GM12874 (cell line): ENCODE results near the gene NFATC4.

Experiments
- CTCF ChIP-seq: IDR thresholded peaks from 2 replicates; pipeline ENCODE4 v1.5.1; 2011; ENCODE audit warnings: low read depth, mild to moderate bottlenecking, control low read depth, low read length, moderate library complexity; ENCODE audit not compliant: insufficient read depth

The NFATC4 gene

GRCh38 chr14:24327303-24327702 is 40.7 kb upstream of the NFATC4 start:
- no peak for TF ChIP-seq CTCF

- peak; percentile 37; the same call in 1 of the 2 replicates for TF ChIP-seq CTCF
Measured at GRCh38 chr14:24327914-24328313, 40.1 kb upstream of the NFATC4 start.

- no peak for TF ChIP-seq CTCF
Measured at GRCh38 chr14:24329073-24329663, 38.8 kb upstream of the NFATC4 start.

- TF ChIP-seq CTCF = no peak
Measured at GRCh38 chr14:24329736-24330135, 38.2 kb upstream of the NFATC4 start.

GRCh38 chr14:24330973-24331674 is 36.9 kb upstream of the NFATC4 start:
- TF ChIP-seq CTCF = no peak

GRCh38 chr14:24331731-24332267 is 36.2 kb upstream of the NFATC4 start:
- TF ChIP-seq CTCF = no peak

GRCh38 chr14:24332268-24332993 is 35.6 kb upstream of the NFATC4 start:
- TF ChIP-seq CTCF = peak; percentile 85
